T follicular helper cell (primary cell): ENCODE measurements around the gene NLRX1.
"Not testable (repeated sequence)": the region's sequence is repeated elsewhere in the genome, so short reads cannot be mapped to it uniquely, and the experiment has no call there.

ENCODE experiments used
- DNase-seq: peaks from one replicate; pipeline ENCODE4 v3.0.0-alpha.2; 2020; ENCODE audit warnings: low read depth
- total RNA-seq, 2 experiments: gene quantifications; one replicate each; lab custom pipeline; 2026; lab: John Stamatoyannopoulos, UW

Gene NLRX1
- 8.3 to 11.6 reads per million in 2 experiments for total RNA-seq

- peak; percentile 72 for DNase-seq
These were observed at the start of gene NLRX1 for GRCh38 chr11:119168471-119169281. NLRX1 (plus strand) TSS chr11:119168725; CDS start chr11:119171404, 2,679 bp downstream.

- no peak for DNase-seq
These were observed 49.6 kb upstream of the NLRX1 start for GRCh38 chr11:119118946-119119345.

- no peak for DNase-seq
These were observed 47.9 kb upstream of the NLRX1 start for GRCh38 chr11:119120639-119121007.

- peak; percentile 100 for DNase-seq
These were observed 47.3 kb upstream of the NLRX1 start, which contains the start of gene HINFP for GRCh38 chr11:119121008-119121810. HINFP (plus strand) TSS chr11:119121580; CDS start chr11:119126945, 5,365 bp downstream.

DNA sequence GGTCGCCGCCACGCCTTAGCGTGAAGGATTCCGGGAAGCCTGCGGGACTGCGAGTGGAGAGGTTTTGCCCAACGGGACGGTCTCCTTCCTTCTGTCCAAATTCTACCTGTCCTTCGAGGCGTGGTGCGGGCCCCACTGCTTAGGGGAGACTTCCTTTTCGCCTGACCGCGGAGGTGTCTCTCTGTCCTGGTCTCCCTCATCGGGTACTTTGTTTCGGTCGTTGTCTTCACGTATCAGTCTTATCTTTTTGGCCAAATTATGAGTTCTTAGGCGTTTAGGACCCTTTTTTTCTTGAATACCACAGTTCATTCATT lies 46.8 kb upstream of the NLRX1 start:
- no peak for DNase-seq

DNA sequence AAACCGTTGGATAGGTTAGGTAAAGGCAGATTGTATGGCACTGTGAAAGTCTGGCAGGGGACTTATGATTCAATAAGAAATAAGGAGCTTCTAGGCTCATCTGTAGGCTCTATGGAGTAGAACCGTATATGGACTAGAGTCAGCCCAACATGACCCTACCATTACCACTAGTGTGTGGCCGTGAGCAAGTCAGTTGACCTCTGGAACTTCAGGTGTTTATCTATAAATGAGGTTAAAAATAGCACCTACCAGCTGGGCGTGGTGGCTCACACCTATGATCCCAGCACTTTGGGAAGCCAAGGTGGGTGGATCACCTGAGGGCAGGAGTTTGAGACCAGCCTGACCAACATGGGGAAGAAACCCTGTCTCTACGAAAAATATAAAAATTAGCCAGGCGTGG lies 42.7 kb upstream of the NLRX1 start:
- DNase-seq, result no peak

- no peak for DNase-seq
These were observed 41.8 kb upstream of the NLRX1 start for GRCh38 chr11:119126675-119127268.

GRCh38 chr11:119130662-119131061 lies 37.9 kb upstream of the NLRX1 start:
- no peak for DNase-seq

- DNase-seq, result no peak
These were observed 34.0 kb upstream of the NLRX1 start for GRCh38 chr11:119134389-119134978.

DNA sequence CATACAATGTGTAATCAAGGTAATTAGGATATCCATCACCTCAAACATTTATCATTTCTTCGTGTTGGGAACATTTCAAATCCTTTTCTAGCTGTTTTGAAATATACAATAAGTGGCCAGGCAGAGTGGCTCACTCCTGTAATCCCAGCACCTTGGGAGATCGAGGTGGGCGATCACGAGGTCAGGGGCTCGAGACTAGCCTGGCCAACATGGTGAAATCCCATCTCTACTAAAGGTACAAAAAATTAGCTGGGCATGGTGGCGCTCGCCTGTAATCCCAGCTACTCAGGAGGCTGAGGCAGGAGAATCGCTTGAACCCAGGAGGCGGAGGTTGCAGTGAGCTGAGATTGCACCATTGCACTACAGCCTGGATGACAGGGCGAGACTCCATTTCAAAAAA lies 29.2 kb upstream of the NLRX1 start:
- DNase-seq, result not testable (repeated sequence)

- no peak for DNase-seq
These were observed 23.6 kb upstream of the NLRX1 start for GRCh38 chr11:119144825-119145486.

- DNase-seq, result no peak
These were observed 23.0 kb upstream of the NLRX1 start for GRCh38 chr11:119145551-119145950.

GRCh38 chr11:119147604-119148333 lies 20.8 kb upstream of the NLRX1 start:
- DNase-seq, result no peak

GRCh38 chr11:119148720-119149017 lies 19.9 kb upstream of the NLRX1 start:
- no peak for DNase-seq

DNA sequence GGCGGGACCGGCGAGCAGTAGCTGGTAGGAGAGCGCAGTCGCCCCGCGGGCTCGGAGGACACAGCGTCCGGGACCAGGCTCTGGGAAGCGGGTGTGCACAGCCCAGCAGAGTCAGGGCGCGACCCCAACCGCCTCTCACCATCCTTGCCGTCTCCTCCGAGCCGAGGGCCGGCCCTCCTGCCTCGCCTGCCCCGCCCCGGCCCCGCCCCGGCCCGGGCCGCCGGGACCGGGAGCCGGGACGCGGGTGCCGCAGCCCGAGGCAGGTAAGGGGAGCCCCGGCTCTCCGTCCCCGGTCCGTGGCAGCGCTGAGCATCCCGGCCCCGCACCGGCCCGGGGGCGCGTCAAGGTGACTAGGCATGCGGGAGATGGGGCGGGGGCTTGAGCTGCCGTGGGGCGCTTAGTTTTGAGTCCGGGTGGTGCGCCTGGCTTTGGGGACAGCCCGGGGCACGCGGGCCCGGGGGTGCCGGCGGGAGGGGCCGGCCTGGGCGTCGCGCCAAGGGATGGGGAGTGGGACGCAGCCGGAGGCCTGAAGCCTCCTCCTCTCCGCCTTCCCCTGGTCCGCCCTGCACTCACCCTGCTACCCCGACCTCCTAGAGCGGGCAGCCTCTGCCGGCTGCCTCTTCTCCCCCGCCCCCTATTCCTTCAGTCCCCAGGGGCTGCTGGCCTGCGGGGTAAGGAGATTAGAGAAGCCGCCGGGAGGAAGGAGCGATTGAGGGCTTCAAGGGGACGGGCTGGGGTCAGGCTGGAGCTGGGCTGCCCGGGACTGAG lies 19.3 kb upstream of the NLRX1 start, which contains the start of gene ABCG4:
Gene ABCG4 (plus strand): TSS at position 35 of the 768 bp plus-strand sequence. CDS start 914 bp downstream, outside the sequence.
- no peak for DNase-seq

GRCh38 chr11:119149786-119150275 lies 18.7 kb upstream of the NLRX1 start:
- no peak for DNase-seq

DNA sequence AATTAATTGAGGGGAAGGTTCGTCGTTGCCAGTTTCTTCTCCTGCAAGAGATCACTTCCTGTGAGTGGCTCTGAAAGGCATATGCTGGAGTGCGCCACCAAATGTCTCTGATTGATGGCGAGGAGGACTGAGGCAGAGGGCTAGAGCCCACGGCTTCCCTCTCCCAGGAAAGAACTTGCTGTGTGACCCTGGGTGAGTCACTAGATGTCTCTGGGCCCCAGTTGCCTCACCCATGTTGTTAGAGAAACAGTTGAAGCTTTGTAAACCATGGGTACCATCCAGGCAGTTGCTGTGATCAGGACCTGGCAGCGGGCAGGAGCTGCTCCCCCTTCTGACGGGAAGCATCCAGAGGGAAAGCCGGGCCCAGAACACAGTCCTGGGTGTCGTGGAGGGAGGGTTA lies 16.5 kb upstream of the NLRX1 start:
- no peak for DNase-seq

- no peak for DNase-seq
These were observed 15.9 kb upstream of the NLRX1 start for GRCh38 chr11:119152604-119153003.

GRCh38 chr11:119153049-119153818 lies 15.3 kb upstream of the NLRX1 start:
- no peak for DNase-seq
